Measurements from ENCODE around the gene TMC3. TPM values are rescaled to one million over a fixed set of nuclear protein-coding genes. Genes with fewer than 3 reads are reported as not detected.
"Not testable (repeated sequence)": the region's sequence is repeated elsewhere in the genome, so short reads cannot be mapped to it uniquely, and the experiment has no call there.

TMC3 gene
- total and polyA plus RNA-seq, 4 donors, result 0.03 TPM; not detected in 3

DNA sequence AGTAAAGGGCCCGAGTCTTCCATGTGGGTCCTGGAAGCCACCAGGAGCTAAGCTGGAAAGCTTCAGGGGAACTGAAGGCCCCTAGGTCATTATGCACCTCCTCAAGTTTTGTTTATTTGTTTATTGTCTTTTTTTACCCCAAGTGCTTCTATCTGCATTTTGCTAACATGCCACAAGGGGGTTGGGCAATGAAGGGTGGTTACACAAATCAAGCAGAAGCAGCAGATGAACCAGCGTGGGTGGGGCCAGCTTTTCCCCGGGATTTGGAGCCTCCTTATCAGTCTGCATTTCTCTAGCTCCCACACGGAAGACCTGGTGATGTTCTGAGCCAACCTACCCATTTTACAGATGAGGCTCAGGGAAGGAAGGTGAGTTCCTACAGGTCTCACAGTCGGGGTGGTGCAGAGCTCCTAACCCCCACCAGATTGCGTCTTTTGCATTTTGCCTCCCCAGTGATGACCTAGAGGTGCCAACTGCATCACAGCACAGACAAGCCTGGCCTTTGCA is 16.8 kb downstream of the TMC3 start:
- DNase-seq, result no peak
- no peaks in the 10 kb centered on the region for H3K9me3 ChIP-seq (ENCODE audit: control insufficient read depth in 4 of 4, insufficient read depth in 3 of 4, low read length in 3 of 4)
- no peaks in the 10 kb centered on the region for H3K27me3 ChIP-seq (ENCODE audit: control insufficient read depth in 3 of 3, insufficient read depth in 3 of 3, low read length in 2 of 3)
- no peak overlapping the region for H3K27ac ChIP-seq (ENCODE audit: low read depth in 1 of 2, low read length in 1 of 2)
- 85 to 90% methylated on average over 6 of the region's 6 CpGs for WGBS, 2 donors
- no peak overlapping the region for H3K9ac ChIP-seq (ENCODE audit: insufficient read depth in 1 of 2, low read length in 2 of 2)
- no peaks in the 10 kb centered on the region for H3K4me1 ChIP-seq (ENCODE audit: control insufficient read depth in 5 of 5, insufficient read depth in 5 of 5, low read length in 5 of 5)
- ATAC-seq (ENCODE audit: insufficient read depth, low FRiP score), result no peak
- H3K4me3 ChIP-seq, result no peak overlapping the region
- no peaks in the 10 kb centered on the region for H3K36me3 ChIP-seq (ENCODE audit: control insufficient read depth in 4 of 4, insufficient read depth in 4 of 4, low read length in 4 of 4)
- TF ChIP-seq, protein P1, sequence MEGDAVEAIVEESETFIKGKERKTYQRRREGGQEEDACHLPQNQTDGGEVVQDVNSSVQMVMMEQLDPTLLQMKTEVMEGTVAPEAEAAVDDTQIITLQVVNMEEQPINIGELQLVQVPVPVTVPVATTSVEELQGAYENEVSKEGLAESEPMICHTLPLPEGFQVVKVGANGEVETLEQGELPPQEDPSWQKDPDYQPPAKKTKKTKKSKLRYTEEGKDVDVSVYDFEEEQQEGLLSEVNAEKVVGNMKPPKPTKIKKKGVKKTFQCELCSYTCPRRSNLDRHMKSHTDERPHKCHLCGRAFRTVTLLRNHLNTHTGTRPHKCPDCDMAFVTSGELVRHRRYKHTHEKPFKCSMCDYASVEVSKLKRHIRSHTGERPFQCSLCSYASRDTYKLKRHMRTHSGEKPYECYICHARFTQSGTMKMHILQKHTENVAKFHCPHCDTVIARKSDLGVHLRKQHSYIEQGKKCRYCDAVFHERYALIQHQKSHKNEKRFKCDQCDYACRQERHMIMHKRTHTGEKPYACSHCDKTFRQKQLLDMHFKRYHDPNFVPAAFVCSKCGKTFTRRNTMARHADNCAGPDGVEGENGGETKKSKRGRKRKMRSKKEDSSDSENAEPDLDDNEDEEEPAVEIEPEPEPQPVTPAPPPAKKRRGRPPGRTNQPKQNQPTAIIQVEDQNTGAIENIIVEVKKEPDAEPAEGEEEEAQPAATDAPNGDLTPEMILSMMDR (IDR thresholded peaks at IDR 0.05; ENCODE audit: control extremely low read depth, extremely low read depth), result no peak

- Histone ChIP-seq H3K4me3 (no peak overlapping the region), H3K9me3 (ENCODE audit: control insufficient read depth in 4 of 4, insufficient read depth in 3 of 4, low read length in 3 of 4) (no peaks in the 10 kb centered on the region), H3K27me3 (ENCODE audit: control insufficient read depth in 3 of 3, insufficient read depth in 3 of 3, low read length in 2 of 3) (no peaks in the 10 kb centered on the region), H3K36me3 (ENCODE audit: control insufficient read depth in 4 of 4, insufficient read depth in 4 of 4, low read length in 4 of 4) (no peaks in the 10 kb centered on the region), H3K9ac (ENCODE audit: insufficient read depth in 1 of 2, low read length in 2 of 2) (no peak overlapping the region), H3K4me1 (ENCODE audit: control insufficient read depth in 5 of 5, insufficient read depth in 5 of 5, low read length in 5 of 5) (no peaks in the 10 kb centered on the region), H3K27ac (ENCODE audit: low read depth in 1 of 2, low read length in 1 of 2) (no peak overlapping the region)
- DNase-seq (no peak), ATAC-seq (ENCODE audit: insufficient read depth, low FRiP score) (no peak)
- WGBS, 2 donors, result 89 to 93% methylated on average over 5 of the region's 5 CpGs
- TF ChIP-seq, protein P1 (IDR thresholded peaks at IDR 0.05; ENCODE audit: control extremely low read depth, extremely low read depth), result no peak
Observed at GRCh38 chr15:81356252-81356651, 17.8 kb downstream of the TMC3 start.

- TF ChIP-seq, protein P1 (IDR thresholded peaks at IDR 0.05; ENCODE audit: control extremely low read depth, extremely low read depth), result no peak
- ATAC-seq (ENCODE audit: insufficient read depth, low FRiP score) (no peak), DNase-seq (no peak)
- H3K27me3 ChIP-seq (ENCODE audit: control insufficient read depth in 3 of 3, insufficient read depth in 3 of 3, low read length in 2 of 3), result no peaks in the 10 kb centered on the region
- no peak overlapping the region for H3K9ac ChIP-seq (ENCODE audit: insufficient read depth in 1 of 2, low read length in 2 of 2)
- H3K36me3 ChIP-seq (ENCODE audit: control insufficient read depth in 4 of 4, insufficient read depth in 4 of 4, low read length in 4 of 4), result no peaks in the 10 kb centered on the region
- no peaks in the 10 kb centered on the region for H3K4me1 ChIP-seq (ENCODE audit: control insufficient read depth in 5 of 5, insufficient read depth in 5 of 5, low read length in 5 of 5)
- no peaks in the 10 kb centered on the region for H3K9me3 ChIP-seq (ENCODE audit: control insufficient read depth in 4 of 4, insufficient read depth in 3 of 4, low read length in 3 of 4)
- H3K27ac ChIP-seq (ENCODE audit: low read depth in 1 of 2, low read length in 1 of 2), result no peak overlapping the region
- no peak overlapping the region for H3K4me3 ChIP-seq
- 83 to 94% methylated on average over 5 of the region's 5 CpGs for WGBS, 2 donors
Observed at GRCh38 chr15:81351651-81352050, 22.4 kb downstream of the TMC3 start.

GRCh38 chr15:81349271-81349670 is 24.7 kb downstream of the TMC3 start:
- Histone ChIP-seq H3K36me3 (ENCODE audit: control insufficient read depth in 4 of 4, insufficient read depth in 4 of 4, low read length in 4 of 4) (no peaks in the 10 kb centered on the region), H3K27me3 (ENCODE audit: control insufficient read depth in 3 of 3, insufficient read depth in 3 of 3, low read length in 2 of 3) (no peaks in the 10 kb centered on the region), H3K27ac (ENCODE audit: low read depth in 1 of 2, low read length in 1 of 2) (no peak overlapping the region), H3K4me1 (ENCODE audit: control insufficient read depth in 5 of 5, insufficient read depth in 5 of 5, low read length in 5 of 5) (no peaks in the 10 kb centered on the region), H3K9ac (ENCODE audit: insufficient read depth in 1 of 2, low read length in 2 of 2) (no peak overlapping the region), H3K4me3 (no peak overlapping the region), H3K9me3 (ENCODE audit: control insufficient read depth in 4 of 4, insufficient read depth in 3 of 4, low read length in 3 of 4) (no peaks in the 10 kb centered on the region)
- ATAC-seq (ENCODE audit: insufficient read depth, low FRiP score), result no peak
- 97 to 98% methylated on average over 3 of the region's 3 CpGs for WGBS, 2 donors
- TF ChIP-seq, protein P1 (IDR thresholded peaks at IDR 0.05; ENCODE audit: control extremely low read depth, extremely low read depth), result no peak
- DNase-seq, result no peak

DNA sequence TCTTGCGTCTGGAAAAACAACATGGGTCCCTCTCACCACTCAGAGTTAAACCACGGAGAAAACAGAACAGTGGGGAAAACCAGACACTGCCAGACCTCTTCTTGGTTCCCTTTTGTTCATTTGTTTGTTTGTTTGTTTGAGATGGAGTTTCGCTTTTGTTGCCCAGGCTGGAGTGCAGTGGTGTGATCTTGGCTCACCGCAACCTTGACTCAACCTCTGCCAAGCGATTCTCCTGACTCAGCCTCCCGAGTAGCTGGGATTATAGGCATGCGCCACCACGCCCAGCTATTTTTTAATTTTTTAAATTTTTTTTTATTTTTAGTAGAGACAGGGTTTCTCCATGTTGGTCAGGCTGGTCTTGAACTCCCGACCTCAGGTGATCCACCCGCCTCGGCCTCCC is 25.3 kb downstream of the TMC3 start:
- 93% methylated on average over 11 of the region's 11 CpGs for WGBS, 2 donors
- not testable (repeated sequence) for H3K9me3 ChIP-seq (ENCODE audit: control insufficient read depth in 4 of 4, insufficient read depth in 3 of 4, low read length in 3 of 4); H3K36me3 ChIP-seq (ENCODE audit: control insufficient read depth in 4 of 4, insufficient read depth in 4 of 4, low read length in 4 of 4); H3K9ac ChIP-seq (ENCODE audit: insufficient read depth in 1 of 2, low read length in 2 of 2); H3K27me3 ChIP-seq (ENCODE audit: control insufficient read depth in 3 of 3, insufficient read depth in 3 of 3, low read length in 2 of 3); H3K4me1 ChIP-seq (ENCODE audit: control insufficient read depth in 5 of 5, insufficient read depth in 5 of 5, low read length in 5 of 5); H3K4me3 ChIP-seq; DNase-seq; H3K27ac ChIP-seq (ENCODE audit: low read depth in 1 of 2, low read length in 1 of 2); ATAC-seq (ENCODE audit: insufficient read depth, low FRiP score)

All from lung (tissue), 12 donors.